CD4-positive, alpha-beta T cell treated with Interleukin-12 subunit alpha and Interleukin-12 subunit beta, for 1 hour (primary cell): Measurements from ENCODE around the gene TRIP12.
"Not testable (repeated sequence)": the region's sequence is repeated elsewhere in the genome, so short reads cannot be mapped to it uniquely, and the experiment has no call there.

Source experiments
- DNase-seq: peaks from one replicate; pipeline ENCODE4 v3.0.0-alpha.2; 2020

TRIP12 gene

GRCh38 chr2:229870903-229871656 lies 50.7 kb downstream of the TRIP12 start:
- no peak for DNase-seq

GRCh38 chr2:229869226-229869625 lies 52.6 kb downstream of the TRIP12 start:
- no peak for DNase-seq

- no peak for DNase-seq
Measured at GRCh38 chr2:229868794-229869193, 53.0 kb downstream of the TRIP12 start.

GRCh38 chr2:229865033-229865432 lies 56.8 kb downstream of the TRIP12 start:
- DNase-seq = no peak

- DNase-seq = no peak
Measured at GRCh38 chr2:229861431-229861830, 60.4 kb downstream of the TRIP12 start.

- DNase-seq = no peak
Measured at GRCh38 chr2:229860334-229860733, 61.5 kb downstream of the TRIP12 start.

- DNase-seq = no peak
Measured at GRCh38 chr2:229858351-229858750, 63.5 kb downstream of the TRIP12 start.

- DNase-seq = no peak
Measured at GRCh38 chr2:229857634-229858033, 64.2 kb downstream of the TRIP12 start.

- no peak for DNase-seq
Measured at GRCh38 chr2:229856413-229856812, 65.4 kb downstream of the TRIP12 start.

- DNase-seq = no peak
Measured at GRCh38 chr2:229855116-229855515, 66.7 kb downstream of the TRIP12 start.

GRCh38 chr2:229852565-229852964 lies 69.2 kb downstream of the TRIP12 start:
- peak; percentile 64 for DNase-seq

- no peak for DNase-seq
Measured at GRCh38 chr2:229851870-229852269, 69.9 kb downstream of the TRIP12 start.

- DNase-seq = peak; percentile 9
Measured at GRCh38 chr2:229850355-229851275, 71.2 kb downstream of the TRIP12 start.

- DNase-seq = no peak
Measured at GRCh38 chr2:229849073-229849472, 72.7 kb downstream of the TRIP12 start.

- no peak for DNase-seq
Measured at GRCh38 chr2:229843613-229844012, 78.2 kb downstream of the TRIP12 start.

- DNase-seq = no peak
Measured at GRCh38 chr2:229838729-229839128, 83.1 kb downstream of the TRIP12 start.

- no peak for DNase-seq
Measured at GRCh38 chr2:229836847-229837246, 85.0 kb downstream of the TRIP12 start.

GRCh38 chr2:229835596-229836283 lies 86.1 kb downstream of the TRIP12 start:
- DNase-seq = peak; percentile 50

GRCh38 chr2:229834368-229834767 lies 87.4 kb downstream of the TRIP12 start:
- DNase-seq = not testable (repeated sequence)

- DNase-seq = no peak
Measured at GRCh38 chr2:229832510-229832898, 89.3 kb downstream of the TRIP12 start.

- no peak for DNase-seq
Measured at GRCh38 chr2:229831805-229832509, 89.9 kb downstream of the TRIP12 start.

GRCh38 chr2:229825476-229825875 lies 96.3 kb downstream of the TRIP12 start:
- no peak for DNase-seq

- DNase-seq = no peak
Measured at GRCh38 chr2:229821316-229821715, 100.5 kb downstream of the TRIP12 start.
